GM12872 (cell line): ENCODE results near the gene LY86.

Experiments
- TF ChIP-seq, protein P1 (sequence below): IDR thresholded peaks from 3 replicates; pipeline ENCODE4 v1.5.1; 2011; ENCODE audit warnings: low read depth, mild to moderate bottlenecking, low read length, moderate library complexity; ENCODE audit not compliant: insufficient read depth

The LY86 gene

GRCh38 chr6:6599468-6599873 lies 11.0 kb downstream of the LY86 start:
- TF ChIP-seq, protein P1, sequence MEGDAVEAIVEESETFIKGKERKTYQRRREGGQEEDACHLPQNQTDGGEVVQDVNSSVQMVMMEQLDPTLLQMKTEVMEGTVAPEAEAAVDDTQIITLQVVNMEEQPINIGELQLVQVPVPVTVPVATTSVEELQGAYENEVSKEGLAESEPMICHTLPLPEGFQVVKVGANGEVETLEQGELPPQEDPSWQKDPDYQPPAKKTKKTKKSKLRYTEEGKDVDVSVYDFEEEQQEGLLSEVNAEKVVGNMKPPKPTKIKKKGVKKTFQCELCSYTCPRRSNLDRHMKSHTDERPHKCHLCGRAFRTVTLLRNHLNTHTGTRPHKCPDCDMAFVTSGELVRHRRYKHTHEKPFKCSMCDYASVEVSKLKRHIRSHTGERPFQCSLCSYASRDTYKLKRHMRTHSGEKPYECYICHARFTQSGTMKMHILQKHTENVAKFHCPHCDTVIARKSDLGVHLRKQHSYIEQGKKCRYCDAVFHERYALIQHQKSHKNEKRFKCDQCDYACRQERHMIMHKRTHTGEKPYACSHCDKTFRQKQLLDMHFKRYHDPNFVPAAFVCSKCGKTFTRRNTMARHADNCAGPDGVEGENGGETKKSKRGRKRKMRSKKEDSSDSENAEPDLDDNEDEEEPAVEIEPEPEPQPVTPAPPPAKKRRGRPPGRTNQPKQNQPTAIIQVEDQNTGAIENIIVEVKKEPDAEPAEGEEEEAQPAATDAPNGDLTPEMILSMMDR, result no peak

DNA sequence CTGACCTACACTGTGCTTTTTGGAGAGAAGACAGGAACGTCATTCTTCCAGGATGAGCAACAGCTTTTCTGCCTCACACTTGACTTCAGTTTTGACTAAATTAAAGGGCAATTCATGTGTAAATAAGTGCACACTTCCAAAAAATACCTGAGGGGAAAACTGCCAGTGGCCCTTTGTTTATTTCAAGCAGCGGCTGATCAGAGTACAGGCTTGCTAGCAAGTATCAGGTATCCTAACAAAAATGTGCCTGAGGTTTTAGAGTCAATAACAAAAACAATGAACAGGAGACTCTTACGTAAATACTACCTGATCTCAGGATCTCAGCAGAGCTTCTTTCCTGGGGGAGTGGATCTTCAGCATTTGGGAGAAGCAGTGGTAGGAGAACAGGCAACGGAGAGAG lies 12.4 kb downstream of the LY86 start:
- TF ChIP-seq, protein P1, result no peak

GRCh38 chr6:6602262-6602661 lies 13.7 kb downstream of the LY86 start:
- TF ChIP-seq, protein P1, result no peak

DNA sequence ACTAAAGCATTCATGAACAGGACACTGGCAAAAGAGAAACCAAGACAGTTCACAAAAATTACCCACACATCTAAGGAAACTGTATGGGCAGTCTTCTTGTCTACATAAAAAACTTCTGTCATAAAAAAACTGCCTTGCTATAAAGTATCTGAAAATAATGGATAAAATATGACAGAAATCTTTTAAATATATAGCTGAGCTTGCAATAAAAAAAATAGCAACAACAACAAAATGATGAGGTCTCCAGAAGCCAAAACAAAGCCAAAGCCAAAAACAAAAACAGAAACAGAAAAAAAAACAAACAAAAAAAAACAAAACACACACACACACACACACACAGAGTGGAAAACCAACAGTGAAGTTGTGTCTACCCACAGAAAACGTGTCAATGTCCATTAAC lies 14.8 kb downstream of the LY86 start:
- TF ChIP-seq, protein P1, result no peak

DNA sequence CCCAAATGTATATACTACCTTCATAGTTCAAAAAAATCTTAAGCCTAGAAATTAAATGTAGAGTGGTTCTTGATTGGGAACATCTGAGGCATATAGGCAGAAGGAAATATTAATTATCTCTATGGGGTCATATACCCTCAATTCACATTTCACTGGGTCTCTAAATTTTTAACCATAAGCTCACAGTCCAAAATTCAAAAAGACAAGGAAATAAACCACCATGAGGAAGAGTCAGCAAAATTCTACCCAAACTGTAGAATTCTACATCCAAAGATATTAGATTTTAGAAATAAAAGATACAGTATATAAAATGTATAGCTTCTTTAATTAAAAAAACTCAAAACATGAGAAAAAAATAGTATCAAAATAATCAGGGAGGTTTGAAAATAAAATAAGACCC lies 15.5 kb downstream of the LY86 start:
- TF ChIP-seq, protein P1, result no peak

- TF ChIP-seq, protein P1, result no peak
These were observed 16.0 kb downstream of the LY86 start for GRCh38 chr6:6604566-6604965.

DNA sequence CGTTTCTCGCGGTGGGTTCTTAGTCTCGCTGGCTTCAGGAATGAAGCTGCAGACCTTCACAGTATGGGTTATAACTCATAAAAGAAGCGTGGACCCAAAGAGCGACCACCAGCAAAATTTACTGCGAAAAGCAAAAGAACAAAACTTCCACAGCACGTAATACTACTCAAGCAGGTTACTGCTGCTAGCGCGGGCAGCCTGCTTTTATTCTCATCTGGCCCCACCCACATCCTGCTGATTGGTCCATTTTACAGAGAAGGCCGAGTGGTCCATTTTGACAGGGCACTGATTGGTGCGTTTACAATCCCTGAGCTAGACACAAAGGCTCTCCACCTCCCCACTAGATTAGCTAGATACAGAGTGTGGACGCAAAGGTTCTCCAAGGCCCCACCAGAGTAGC lies 17.4 kb downstream of the LY86 start:
- TF ChIP-seq, protein P1, result no peak

GRCh38 chr6:6609450-6609849 lies 20.9 kb downstream of the LY86 start:
- TF ChIP-seq, protein P1, result no peak
